ENCODE measurements around the gene SLC9A9.

DNA sequence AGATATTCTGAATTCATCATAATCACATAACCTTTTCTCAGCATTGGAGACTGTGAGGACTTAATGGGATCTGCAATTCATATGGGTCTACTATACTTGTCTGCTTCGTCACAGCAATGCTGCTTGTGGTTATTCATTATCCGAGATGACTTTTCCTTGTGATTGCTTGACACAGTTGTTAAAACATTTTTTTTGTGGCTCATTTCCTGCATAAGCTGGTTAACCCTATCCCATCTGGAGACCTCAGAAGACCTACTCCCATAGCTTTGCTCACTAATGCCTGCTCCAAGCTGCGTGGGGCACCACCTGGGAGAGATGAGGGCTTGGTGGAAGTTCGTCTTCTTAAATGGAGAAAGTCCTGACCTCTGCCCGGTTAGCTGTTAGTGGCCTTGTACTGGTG is 367.9 kb downstream of the SLC9A9 start:
- TF ChIP-seq, protein P1, sequence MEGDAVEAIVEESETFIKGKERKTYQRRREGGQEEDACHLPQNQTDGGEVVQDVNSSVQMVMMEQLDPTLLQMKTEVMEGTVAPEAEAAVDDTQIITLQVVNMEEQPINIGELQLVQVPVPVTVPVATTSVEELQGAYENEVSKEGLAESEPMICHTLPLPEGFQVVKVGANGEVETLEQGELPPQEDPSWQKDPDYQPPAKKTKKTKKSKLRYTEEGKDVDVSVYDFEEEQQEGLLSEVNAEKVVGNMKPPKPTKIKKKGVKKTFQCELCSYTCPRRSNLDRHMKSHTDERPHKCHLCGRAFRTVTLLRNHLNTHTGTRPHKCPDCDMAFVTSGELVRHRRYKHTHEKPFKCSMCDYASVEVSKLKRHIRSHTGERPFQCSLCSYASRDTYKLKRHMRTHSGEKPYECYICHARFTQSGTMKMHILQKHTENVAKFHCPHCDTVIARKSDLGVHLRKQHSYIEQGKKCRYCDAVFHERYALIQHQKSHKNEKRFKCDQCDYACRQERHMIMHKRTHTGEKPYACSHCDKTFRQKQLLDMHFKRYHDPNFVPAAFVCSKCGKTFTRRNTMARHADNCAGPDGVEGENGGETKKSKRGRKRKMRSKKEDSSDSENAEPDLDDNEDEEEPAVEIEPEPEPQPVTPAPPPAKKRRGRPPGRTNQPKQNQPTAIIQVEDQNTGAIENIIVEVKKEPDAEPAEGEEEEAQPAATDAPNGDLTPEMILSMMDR (optimal IDR thresholded peaks at IDR 0.05 in 1 of 3, IDR thresholded peaks at IDR 0.05 in 1 of 3, conservative IDR thresholded peaks at IDR 0.05 in 1 of 3; ENCODE audit: extremely low read depth in 1 of 3, insufficient read depth in 2 of 3, low read length in 3 of 3), result no peak
- TF ChIP-seq EZH2 (IDR thresholded peaks at IDR 0.05; ENCODE audit: low read length), result no peak

All from keratinocyte (primary cell).